ENCODE measurements around the gene GRK5.

The GRK5 gene

GRCh38 chr10:119355930-119356329, 148.6 kb downstream of the GRK5 start:
- no peak for DNase-seq (ENCODE audit: low read depth in 3 of 3, low spot score in 1 of 3)

DNA sequence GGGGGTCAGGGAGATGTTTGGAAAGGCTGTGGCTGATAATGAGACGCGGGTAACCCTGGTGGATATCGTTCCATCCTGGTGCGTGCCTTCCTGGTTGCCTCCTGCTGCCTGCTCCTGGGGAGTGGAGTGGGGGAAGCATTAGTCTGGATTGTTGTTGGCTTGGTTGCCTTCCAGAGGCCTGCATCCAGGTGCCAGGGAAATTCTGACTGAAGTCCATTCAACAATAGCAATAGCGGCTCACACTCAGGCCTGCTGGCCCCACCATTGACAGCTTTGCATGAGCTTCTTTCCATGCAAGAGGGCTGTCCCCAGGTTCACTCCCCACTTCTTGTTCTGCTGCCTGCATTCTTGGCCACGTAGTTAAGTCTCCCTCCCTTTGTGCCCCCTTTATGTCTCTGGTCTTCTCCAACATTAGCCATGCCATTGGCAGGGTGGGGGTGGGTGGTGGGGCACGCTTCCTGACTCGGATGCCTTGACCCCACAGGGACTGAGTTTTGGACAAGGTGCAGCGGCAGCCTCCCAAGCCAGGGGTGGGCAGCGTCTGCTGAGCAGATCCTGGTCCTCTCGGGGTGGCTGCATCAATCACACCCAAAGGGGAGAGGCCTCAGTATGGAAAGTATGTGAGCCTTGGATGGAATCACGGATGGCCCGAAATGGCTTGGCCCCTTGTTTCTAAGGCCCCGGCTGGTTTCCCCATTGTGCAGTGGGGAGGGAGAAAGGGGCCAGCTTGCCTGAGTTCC, 150.2 kb downstream of the GRK5 start:
- no peak for DNase-seq (ENCODE audit: low read depth in 3 of 3, low spot score in 1 of 3)

- DNase-seq (ENCODE audit: low read depth in 3 of 3, low spot score in 1 of 3) = no peak
Measured at GRCh38 chr10:119358152-119358512, 150.8 kb downstream of the GRK5 start.

GRCh38 chr10:119358567-119358966, 151.2 kb downstream of the GRK5 start:
- no peak for DNase-seq (ENCODE audit: low read depth in 3 of 3, low spot score in 1 of 3)

- DNase-seq (ENCODE audit: low read depth in 3 of 3, low spot score in 1 of 3) = no peak
Measured at GRCh38 chr10:119359025-119359424, 151.7 kb downstream of the GRK5 start.

DNA sequence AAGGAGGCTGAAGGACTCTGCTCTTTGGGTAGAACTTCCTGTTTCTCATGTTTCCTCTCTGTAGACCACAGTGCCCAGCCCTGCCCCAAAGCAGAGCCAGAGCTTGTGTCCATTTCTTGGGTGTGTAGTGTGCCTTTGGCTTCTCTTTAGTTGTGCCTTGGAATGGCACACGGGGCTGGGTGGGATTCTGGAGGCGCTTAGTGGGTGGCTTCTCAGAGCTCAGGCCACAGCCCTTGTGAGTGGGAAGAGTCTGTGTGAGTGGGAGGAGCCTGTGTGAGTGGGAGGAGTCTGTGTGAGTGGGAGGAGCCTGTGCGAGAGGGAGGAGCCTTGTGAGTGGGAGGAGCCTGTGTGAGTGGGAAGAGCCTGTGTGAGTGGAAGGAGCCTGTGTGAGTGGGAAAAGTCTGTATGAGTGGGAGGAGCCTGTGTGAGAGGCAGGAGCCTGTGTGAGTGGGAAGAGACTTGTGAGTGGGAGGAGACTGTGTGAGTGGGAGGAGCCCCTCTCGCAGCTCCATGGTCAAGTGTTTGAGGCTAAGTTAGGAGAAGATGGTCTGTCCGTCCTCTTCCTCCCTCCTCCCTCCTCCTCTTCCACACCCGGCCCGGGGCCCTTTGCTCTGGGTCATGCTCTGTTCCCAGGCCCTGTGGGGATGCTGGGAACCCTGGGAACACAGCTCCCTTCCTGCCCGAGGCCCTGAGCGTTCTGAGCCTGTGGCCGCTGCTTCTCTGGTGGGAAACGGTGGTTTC, 153.0 kb downstream of the GRK5 start:
- no peak for DNase-seq (ENCODE audit: low read depth in 3 of 3, low spot score in 1 of 3)

DNA sequence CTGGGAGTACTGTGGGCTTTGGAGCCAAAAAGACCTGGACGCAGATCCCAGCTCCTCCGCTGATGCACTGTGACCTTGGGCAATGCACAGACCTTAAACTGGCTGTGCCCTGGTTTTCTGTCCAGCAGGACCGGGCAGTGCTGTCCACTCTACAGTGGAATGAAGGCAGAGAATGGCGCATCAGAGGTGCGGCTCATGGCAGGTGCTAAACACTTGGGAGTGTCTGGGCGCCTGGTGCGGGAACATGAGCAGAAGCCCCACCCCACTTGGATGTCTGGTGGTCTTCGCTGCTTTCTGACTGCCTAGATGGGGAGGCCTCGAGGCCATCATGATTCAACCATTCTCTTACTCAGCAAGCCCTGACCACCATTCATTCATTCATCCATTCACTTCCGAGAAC, 153.7 kb downstream of the GRK5 start:
- DNase-seq (ENCODE audit: low read depth in 3 of 3, low spot score in 1 of 3) = no peak

GRCh38 chr10:119362122-119362521, 154.8 kb downstream of the GRK5 start:
- no peak for DNase-seq (ENCODE audit: low read depth in 3 of 3, low spot score in 1 of 3)

- no peak for DNase-seq (ENCODE audit: low read depth in 3 of 3, low spot score in 1 of 3)
Measured at GRCh38 chr10:119364645-119365600, 157.6 kb downstream of the GRK5 start.

- no peak for DNase-seq (ENCODE audit: low read depth in 3 of 3, low spot score in 1 of 3)
Measured at GRCh38 chr10:119365773-119366599, 158.6 kb downstream of the GRK5 start.

DNA sequence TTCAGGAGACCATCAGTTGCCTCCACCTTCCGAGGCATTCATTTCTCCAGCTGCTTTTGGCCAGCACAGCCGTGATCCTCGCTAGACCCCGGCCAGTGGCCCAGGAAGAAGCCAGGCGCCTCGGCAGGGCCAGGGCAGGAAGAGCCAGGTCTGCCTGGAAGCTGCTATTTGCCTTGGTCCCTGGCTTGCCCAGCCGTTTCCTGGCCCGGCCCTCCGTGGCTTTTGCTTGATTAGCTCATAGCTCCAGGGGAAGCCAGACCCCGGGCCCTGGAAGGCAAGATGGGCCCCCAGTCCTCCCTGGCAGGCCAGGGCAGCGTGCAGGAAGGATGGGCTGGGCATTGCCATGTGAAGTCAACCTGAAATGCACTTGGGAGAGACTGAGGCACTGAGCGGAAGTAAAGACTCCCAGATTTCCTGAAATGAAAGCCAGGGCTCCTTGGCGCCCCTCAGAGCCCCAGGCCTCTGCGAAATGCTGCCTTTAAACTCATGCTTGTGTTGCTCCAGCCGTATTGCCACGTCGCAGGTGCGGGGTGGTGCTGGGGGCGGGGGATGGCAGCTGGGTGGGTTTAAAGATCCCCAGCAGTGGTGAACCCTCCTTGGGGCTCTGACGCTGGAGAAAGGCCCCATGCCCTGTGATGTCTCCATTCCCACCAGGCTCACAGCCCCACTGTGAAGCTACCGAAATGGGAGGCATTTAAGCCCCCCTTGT, 160.6 kb downstream of the GRK5 start:
- DNase-seq (ENCODE audit: low read depth in 3 of 3, low spot score in 1 of 3) = no peak

DNA sequence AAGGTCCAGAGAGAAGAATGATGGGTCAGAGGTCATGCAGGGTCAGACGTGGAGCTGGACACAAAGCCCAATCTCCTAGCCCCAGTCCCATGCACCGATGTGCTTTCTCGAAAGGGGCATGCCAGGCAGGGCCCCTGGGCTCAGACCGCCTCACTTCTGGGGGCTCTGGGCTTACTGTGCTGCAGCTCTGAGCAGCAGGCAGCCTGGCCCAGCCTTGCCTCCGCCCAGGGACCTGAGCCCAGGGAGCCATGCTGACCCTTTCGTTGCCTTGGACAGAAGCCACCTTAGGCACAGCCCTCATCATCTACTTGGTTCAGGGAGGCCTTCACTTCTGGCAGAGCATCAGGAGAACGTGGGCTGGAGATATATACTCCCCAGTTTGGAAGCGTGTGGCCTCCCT, 161.2 kb downstream of the GRK5 start:
- DNase-seq (ENCODE audit: low read depth in 3 of 3, low spot score in 1 of 3) = no peak

- DNase-seq (ENCODE audit: low read depth in 3 of 3, low spot score in 1 of 3) = no peak
Measured at GRCh38 chr10:119368991-119369869, 161.9 kb downstream of the GRK5 start.

DNA sequence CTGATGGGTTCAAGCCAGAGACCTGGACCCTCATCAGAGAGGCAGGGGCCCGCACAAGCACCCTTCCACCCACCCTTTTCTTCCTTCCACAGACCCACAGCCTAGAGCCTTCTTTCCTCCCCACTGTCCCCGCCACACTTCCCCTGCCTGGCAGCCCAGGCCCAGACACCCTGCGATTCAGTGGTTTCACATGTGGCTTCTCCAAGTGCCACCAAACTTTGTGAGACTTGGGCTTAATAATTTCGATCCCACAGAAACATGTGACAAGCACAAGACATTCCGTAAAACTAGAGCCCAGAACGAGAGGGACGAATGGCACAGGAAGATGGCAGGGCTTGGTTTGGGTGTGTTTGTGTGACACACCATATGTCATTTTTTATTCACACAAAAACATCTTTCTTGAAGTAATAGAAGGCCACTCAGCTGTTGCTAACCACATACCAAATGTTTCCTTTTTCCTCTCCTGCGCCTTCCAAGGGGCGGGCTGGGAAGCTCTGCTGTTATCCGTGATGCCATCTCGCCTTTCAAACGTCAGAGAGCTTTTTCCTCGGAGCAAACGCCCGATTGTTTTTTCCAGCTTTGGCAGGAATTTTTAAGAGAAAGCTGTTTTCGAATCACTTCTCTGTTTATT, 162.9 kb downstream of the GRK5 start:
- no peak for DNase-seq (ENCODE audit: low read depth in 3 of 3, low spot score in 1 of 3)

- no peak for DNase-seq (ENCODE audit: low read depth in 3 of 3, low spot score in 1 of 3)
Measured at GRCh38 chr10:119370972-119371703, 163.8 kb downstream of the GRK5 start.

GRCh38 chr10:119371704-119372663, 164.6 kb downstream of the GRK5 start:
- no peak for DNase-seq (ENCODE audit: low read depth in 3 of 3, low spot score in 1 of 3)

Measured in stimulated activated CD4-positive, alpha-beta T cell treated with anti-CD3 and anti-CD28 coated beads, TNF-alpha, amount 100 ng/mL, for 1 hour (primary cell).